Measurements from ENCODE around the gene TNRC18.

GRCh38 chr7:5455175-5455574 lies 31.5 kb upstream of the TNRC18 start:
- no peak for TF ChIP-seq POLR2AphosphoS5 (IDR thresholded peaks at IDR 0.05)
- TF ChIP-seq CTCF (IDR thresholded peaks at IDR 0.05): no peak
- TF ChIP-seq POLR2A (IDR thresholded peaks at IDR 0.05): no peak

Data from suprapubic skin (tissue), 4 donors.